ENCODE measurements around the gene PARVB.

PARVB gene

DNA sequence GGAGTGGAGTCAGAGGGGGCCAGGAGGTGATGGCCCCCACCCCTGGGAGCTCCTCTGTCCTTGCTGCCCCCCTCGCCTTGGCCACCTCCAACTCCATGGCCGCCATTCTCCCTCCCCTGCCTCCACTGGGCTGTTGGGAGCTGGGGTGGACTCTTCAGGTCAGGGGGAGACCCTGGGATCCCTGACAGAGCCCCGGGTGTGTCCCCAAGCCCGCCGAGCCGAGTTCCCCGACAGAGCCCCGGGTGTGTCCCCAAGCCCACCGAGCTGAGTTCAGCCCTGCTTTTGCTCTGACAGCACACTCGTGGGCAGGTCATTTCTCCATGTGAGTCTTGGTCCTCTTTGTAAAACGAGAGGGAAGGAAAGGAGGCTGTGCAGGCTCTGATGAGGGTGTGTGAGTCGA is 143.4 kb downstream of the PARVB start:
- DNase-seq (ENCODE audit: low read depth), result no peak
- H3K4me3 ChIP-seq (ENCODE audit: control insufficient read depth, low read depth, low read length), result no peak overlapping the region
- no peak for TF ChIP-seq CTCF (IDR thresholded peaks at IDR 0.05; ENCODE audit: control insufficient read depth, insufficient read depth, low read depth, low read length, missing control alignments)

DNA sequence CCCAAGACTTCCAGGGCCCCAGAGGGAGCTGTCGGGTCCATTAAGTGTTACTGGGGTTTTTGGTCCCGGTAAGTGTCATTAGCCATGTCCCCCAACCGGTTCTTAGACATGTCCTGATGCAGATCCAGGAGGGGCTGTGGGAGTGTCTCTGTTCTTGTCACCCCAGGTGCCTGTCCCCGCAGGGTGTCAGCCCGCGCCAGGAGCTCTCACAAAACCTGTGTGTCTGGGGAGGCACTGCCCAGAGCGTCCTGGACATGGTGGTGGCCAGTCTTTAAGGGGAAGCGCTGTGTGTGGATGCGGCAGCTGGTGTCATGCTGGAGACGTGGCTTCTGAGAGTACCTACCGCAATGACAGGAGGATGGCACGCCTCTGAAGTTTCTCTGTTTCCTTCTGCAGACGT is 144.1 kb downstream of the PARVB start:
- no peak overlapping the region for H3K4me3 ChIP-seq (ENCODE audit: control insufficient read depth, low read depth, low read length)
- no peak for DNase-seq (ENCODE audit: low read depth)
- no peak for TF ChIP-seq CTCF (IDR thresholded peaks at IDR 0.05; ENCODE audit: control insufficient read depth, insufficient read depth, low read depth, low read length, missing control alignments)

- TF ChIP-seq CTCF (IDR thresholded peaks at IDR 0.05; ENCODE audit: control insufficient read depth, insufficient read depth, low read depth, low read length, missing control alignments), result no peak
- no peak for DNase-seq (ENCODE audit: low read depth)
- H3K4me3 ChIP-seq (ENCODE audit: control insufficient read depth, low read depth, low read length), result no peak overlapping the region
Measured at GRCh38 chr22:44170470-44170869, 146.4 kb downstream of the PARVB start.

GRCh38 chr22:44171561-44171960 is 147.5 kb downstream of the PARVB start:
- no peak for DNase-seq (ENCODE audit: low read depth)
- TF ChIP-seq CTCF (IDR thresholded peaks at IDR 0.05; ENCODE audit: control insufficient read depth, insufficient read depth, low read depth, low read length, missing control alignments), result no peak

GRCh38 chr22:44172370-44173108 is 148.4 kb downstream of the PARVB start:
- no peak overlapping the region for H3K4me3 ChIP-seq (ENCODE audit: control insufficient read depth, low read depth, low read length)
- no peak for TF ChIP-seq CTCF (IDR thresholded peaks at IDR 0.05; ENCODE audit: control insufficient read depth, insufficient read depth, low read depth, low read length, missing control alignments)
- DNase-seq (ENCODE audit: low read depth), result no peak

More at GRCh38 chr22:44171561-44171960, 147.5 kb downstream of the PARVB start:
- H3K4me3 ChIP-seq (ENCODE audit: control insufficient read depth, low read depth, low read length), result no peak overlapping the region

- DNase-seq (ENCODE audit: low read depth), result no peak
- no peak for TF ChIP-seq CTCF (IDR thresholded peaks at IDR 0.05; ENCODE audit: control insufficient read depth, insufficient read depth, low read depth, low read length, missing control alignments)
- H3K4me3 ChIP-seq (ENCODE audit: control insufficient read depth, low read depth, low read length), result no peak overlapping the region
Measured at GRCh38 chr22:44173154-44173553, 149.1 kb downstream of the PARVB start.
